Measurements from ENCODE around the gene NEK11.

Gene NEK11

DNA sequence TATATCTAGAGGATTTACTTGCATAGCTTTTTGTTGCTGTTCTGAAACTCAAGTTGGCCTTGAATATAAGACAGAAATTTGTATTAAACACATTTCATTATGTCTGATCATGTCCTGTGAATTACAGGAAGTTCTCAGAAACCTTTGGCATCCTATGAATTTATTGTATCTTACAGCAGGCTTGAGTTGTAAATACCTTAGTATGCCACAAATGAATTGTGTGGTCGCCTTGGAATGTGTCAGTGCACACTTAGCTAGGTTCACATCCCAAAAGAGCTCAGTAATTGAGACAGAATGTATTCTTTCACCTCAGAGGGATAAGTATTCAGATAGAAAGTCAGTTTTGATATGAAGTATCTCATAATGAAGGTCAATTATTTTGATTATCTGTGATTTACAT, 83.4 kb downstream of the NEK11 start:
- peak overlapping the region; percentile 70 for H3K27ac ChIP-seq
- peak; percentile 43 for DNase-seq (ENCODE audit: low read depth, low spot score)

DNA sequence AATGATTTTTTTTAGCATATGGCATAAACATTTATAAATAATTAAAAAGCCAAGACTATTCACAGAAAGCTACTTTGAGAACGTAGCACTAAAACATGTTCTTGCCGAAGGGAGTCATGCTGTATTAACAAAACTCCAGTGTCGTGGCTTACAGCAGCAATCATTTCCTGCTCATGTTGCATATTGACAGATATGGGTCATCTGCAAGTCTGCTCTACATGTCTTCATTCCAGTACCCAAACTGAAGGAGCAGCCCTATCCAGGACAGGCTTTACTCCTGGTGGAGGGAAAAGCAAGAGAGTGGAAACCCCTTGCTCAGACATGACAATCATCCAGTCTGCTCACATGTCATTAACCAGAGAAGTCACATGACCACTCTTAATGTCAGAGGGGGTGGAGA, 87.6 kb downstream of the NEK11 start:
- H3K27ac ChIP-seq = no peak overlapping the region
- DNase-seq (ENCODE audit: low read depth, low spot score) = no peak

DNA sequence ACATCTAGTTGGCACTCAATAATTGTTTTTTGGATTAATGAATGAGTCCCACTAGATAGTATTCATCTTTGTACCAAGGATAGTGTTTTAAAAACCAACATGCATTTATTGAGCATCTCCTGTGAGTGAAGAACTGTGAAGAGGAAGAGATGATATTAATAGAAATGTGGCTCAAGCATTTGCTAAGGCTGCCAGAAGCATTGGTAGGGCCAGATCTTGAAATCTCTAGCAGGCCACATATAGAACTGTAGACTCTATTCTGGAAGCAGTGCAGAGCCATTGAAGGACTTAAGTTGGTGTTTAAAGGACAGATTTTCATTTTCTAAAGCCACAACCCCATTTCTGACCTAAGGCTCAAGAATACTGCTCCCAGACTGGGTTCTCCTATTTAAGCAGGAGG, 99.0 kb downstream of the NEK11 start:
- DNase-seq (ENCODE audit: low read depth, low spot score) = no peak
- no peak overlapping the region for H3K27ac ChIP-seq

DNA sequence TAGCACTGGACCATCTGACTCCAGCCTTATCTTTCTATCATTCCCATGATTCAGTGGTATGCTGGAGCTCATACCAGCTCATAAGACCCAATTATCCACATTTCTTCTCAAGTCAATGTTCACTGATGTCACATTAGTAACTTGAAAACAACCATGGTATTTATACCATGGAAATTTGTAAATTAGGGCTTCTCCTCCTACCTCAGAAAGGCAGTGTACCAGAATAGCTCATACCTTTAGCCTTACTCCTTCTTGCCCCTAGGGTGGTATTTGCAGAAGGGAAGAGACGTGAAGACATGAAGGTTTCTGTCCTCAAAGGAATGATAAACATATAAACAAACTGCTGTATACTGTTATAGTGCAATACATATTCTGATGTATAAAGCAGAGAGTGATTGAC, 114.2 kb downstream of the NEK11 start:
- no peak overlapping the region for H3K27ac ChIP-seq
- DNase-seq (ENCODE audit: low read depth, low spot score) = no peak

DNA sequence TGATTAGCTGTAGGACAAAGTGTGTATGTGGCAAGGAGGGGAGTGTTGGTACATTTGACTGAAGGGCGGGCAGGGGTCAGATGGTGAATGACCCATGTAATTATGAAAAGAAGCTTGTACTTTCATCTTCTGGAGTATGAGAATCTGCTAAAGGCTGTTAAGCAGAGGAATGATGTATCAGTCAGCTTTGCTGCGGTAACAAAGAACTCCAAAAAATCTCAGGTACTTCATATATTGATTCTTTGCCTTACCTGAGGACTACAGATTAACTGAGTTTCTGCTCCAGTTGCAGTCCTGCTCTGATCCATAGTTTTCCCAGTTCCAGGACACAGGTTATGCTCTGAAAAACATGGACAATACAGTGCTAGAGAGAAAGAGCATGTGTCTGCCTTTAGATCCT, 115.1 kb downstream of the NEK11 start:
- no peak for DNase-seq (ENCODE audit: low read depth, low spot score)
- no peak overlapping the region for H3K27ac ChIP-seq

DNA sequence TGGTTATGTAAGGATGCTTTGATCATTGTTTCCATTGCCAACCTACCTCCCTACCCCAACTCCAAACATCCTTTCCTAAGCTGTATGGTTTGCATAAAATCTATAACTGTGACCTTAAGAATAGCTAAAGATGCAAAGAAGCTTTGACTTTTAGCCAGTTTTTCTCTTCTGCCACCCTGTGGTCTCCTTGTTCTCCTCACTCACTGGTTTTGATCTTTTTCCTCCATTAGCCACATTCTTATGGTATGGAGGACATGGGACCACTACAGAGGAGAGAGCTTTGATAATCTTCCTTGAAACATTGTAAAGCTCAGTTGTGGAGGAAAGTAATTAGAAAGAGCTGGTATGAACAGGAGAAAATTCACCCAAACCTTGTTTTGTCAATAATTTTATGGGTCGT, 115.9 kb downstream of the NEK11 start:
- DNase-seq (ENCODE audit: low read depth, low spot score) = no peak
- no peak overlapping the region for H3K27ac ChIP-seq

DNA sequence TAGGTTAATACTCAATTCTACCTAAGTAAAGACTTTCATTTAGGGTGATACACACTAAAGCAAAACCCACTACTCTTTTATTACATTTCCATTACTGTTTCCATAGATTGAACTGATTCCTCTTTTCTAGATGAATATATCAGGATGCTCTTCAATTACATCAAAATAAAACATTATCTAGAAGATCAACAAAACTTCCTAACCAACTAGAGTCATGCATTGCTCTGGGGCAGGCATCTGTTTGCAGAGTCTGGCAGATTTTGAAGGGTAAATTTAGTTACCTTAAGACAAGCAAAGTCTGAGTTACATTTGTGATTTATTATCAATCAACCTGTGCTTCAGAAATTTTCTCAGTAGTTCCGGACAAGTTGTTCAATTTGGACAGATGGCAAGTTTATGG, 117.1 kb downstream of the NEK11 start:
- DNase-seq (ENCODE audit: low read depth, low spot score) = no peak
- H3K27ac ChIP-seq = no peak overlapping the region

DNA sequence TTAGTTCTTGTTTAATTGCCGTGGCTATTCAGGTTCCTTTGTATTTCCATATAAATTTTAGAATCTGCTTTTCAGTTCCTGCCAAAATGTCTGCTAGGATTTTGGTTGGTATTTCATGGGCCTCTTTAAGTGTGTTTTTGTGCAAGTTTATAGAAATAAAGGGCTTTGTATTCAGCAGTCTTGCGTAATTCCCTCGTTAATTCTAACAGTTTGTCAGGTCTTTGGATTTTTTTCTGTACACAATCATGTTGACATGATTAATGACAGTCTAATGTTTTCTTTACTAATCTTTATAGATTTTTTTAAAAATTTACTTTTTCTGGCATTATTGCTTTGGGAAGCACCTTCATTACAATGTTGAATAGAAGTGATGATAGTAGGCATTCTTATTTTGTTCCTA, 120.9 kb downstream of the NEK11 start:
- no peak overlapping the region for H3K27ac ChIP-seq
- no peak for DNase-seq (ENCODE audit: low read depth, low spot score)

DNA sequence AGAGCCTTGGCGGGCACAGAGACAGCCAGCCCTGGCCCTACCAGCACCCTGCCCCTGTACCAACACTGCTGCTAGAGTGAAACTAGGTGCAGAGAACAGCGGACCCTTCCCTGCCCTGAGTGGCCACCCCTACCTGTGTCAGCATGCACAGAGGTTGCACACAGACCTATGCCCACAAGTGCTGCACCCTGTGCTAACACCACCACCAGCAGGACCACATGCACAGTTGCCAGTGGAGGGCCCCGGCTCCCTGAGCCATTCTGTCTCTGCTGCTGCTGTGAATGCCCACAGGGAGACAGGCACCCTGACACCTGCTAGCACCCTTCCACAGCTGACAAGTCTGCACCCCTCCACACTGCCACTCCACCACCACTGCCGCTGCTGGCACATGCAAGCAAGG, 131.8 kb downstream of the NEK11 start:
- H3K27ac ChIP-seq = no peak overlapping the region

DNA sequence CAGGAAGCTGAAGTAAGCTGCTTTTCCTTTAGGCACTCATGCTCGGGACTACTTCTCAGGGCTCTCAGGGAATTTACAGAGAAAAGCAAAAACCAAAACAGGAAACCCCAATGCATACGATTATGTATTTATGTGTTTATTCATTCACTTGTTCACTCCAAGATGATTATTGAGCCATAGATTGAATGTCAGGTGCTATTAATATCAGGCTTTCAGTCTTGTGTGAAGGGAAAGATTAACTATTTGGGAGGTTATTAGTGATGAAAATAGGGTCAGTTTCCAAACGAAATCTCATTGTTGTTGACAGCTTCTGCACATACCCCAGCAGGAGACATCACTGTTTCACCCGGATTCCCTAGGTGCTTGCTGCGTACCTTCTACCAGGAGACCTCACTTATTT, 135.8 kb downstream of the NEK11 start:
- DNase-seq (ENCODE audit: low read depth, low spot score) = no peak
- no peak overlapping the region for H3K27ac ChIP-seq

More for the DNA sequence above, 131.8 kb downstream of the NEK11 start:
- DNase-seq (ENCODE audit: low read depth, low spot score) = no peak

DNA sequence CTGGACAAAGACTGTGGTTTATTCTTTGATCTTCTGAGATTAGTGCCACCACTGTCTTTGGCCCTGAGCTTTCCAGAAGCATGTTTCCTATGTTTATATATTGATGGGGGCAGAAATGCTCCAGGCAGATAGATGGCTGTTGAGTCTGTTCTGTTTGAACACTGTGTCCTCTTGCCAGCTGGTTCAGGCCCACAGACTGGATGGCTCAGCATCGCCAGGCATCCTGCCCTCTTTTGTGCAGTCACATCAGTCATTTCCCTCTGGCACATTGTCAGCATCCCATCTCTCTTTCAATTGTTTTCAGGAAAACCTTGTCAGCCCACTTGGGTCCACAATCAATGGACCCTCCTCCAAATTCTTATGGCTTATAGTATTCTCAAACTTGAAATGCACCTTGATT, 141.2 kb downstream of the NEK11 start:
- DNase-seq (ENCODE audit: low read depth, low spot score) = no peak
- no peak overlapping the region for H3K27ac ChIP-seq

DNA sequence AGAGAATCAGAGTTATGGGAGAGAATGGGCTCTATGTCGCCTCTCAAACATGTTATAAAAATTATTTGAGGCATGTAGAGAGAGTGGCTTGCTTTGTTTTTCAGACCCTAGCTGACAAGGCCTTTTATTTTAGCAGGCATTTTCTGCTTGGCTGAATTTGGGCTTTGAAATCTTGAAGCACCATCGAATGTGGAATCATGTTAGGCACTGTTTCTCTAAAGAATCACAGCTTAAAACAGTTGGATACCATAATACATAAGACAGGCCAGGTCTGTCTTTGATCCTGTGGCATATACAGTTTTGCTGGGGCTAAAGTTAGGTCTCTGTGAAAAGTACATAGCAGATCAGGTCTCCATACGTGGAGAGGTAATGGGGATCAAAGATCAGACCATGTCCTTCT, 142.7 kb downstream of the NEK11 start:
- no peak for DNase-seq (ENCODE audit: low read depth, low spot score)
- no peak overlapping the region for H3K27ac ChIP-seq

DNA sequence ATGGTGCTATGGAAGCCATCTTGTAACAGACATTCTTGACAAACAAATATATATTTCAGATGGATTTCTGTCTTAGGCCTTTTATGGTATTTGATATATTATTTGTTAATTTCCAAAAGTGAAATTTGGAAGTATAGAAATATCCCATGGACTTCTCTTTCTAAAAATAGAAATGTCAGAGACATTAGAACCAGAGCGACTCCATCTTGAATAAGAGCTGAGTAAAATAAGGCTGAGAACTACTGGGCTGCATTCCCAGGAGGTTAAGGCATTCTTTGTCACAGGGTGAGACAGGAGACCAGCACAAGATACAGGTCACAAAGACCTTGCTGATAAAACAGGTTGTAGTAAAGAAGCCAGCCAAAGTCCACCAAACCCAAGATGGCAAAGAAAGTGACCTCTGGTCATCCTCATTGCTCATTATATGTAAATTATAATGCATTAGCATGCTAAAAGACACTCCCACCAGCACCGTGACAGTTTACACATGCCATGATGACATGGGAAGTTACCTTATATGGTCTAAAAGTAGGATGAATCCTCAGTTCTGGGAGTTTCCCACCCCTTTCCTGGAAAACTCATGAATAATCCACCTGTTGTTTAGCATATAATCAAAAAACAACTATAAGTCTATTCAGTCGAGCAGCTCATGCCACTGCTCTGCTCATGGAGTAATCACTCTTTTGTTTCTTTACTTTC, 146.0 kb downstream of the NEK11 start:
- H3K27ac ChIP-seq = no peak overlapping the region
- no peak for DNase-seq (ENCODE audit: low read depth, low spot score)

DNA sequence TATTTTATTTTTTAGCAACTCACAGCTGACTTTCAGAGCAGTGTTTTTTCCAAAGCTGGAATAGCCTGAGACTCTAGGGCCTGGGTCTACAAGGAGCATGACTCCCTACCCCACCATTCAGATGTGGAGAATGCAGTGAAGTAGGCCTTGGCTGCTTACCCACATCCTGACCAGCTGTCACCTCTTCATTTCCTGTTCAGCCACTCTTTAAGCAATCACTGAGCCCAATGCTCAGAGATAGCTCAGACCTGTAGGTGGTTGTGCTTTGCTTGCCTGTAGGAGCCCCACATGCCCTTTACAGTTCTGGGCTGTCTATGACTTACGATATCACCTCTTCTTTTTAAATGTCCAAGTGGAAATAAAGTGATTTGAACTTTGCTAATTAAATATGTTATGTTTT, 148.1 kb downstream of the NEK11 start:
- DNase-seq (ENCODE audit: low read depth, low spot score) = peak; percentile 18

DNA sequence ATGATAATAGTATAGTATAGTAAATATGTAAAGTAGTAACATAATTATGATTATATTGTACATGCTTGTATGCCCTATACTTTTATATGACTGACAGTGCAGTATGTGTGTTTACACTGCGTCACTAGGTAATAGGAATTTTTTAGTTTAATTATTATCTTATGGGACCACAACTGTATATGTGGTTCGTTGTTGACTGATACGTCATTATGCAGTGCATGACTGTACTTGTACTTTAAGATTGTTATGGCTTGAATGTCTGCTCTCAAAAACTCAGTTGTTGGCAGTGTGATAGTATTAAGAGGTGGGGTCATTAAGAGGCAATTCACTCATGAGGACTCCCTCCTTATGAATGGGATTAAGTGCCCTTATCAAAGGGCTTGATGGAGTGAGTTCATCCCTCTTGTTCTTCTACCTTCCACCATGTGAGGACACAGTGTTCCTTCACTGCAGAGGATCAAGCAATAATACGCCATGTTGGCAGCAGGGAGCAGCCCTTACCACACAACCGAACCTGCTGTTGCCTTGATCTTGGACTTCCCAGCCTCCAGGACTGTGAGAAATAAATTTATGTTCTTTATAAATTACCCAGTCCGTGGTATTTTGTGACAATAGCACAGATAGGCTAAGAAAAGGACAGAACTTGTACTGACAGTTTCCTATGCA, 152.2 kb downstream of the NEK11 start:
- no peak overlapping the region for H3K27ac ChIP-seq
- DNase-seq (ENCODE audit: low read depth, low spot score) = peak; percentile 18

More for the DNA sequence above, 148.1 kb downstream of the NEK11 start:
- H3K27ac ChIP-seq = no peak overlapping the region

DNA sequence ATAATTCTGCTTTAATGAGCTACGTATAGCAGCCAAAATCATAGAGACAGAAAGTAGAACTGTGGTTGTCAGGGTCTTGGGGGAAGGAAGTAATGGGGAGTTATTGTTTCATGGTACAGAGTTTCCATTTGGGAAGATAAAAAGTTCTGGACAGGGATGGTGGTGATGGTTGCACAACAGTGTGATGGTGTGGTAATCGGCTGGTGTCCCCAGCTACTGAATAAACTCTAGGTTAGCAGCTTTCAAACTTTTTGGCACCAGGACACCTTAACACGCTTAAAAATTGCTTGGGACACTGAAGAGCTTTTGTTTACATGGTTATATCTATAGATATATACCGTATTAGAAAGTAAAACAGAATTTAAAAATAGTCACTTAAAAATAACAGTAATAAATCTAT, 166.0 kb downstream of the NEK11 start:
- no peak for DNase-seq (ENCODE audit: low read depth, low spot score)

DNA sequence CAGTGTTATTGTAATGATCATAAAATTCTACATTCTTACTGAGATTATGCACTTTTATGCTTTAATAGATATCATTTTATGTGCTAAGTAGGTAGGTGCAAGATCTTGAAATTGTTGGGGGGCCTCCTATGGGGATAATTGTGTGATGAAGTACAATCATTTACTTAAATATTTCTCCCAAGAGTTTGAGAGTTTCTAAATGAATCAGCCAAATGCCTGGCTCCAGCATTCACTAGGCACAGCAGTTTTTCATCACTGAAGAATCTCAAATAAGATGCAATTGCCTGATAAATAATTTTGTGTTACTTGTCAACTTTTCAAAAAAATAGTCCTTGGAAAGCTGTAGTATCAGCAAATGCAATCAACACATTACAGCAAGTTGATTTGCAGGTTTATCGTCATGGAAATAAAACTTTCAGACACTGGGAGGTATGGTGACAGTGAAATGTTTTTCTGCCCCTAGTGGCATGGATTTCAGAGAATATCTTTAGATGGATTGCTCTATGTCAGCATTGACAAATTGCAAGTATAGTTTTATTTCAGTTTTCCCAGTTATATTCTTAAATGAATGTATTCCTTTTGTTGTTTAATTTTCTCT, 167.1 kb downstream of the NEK11 start:
- DNase-seq (ENCODE audit: low read depth, low spot score) = no peak
- no peak overlapping the region for H3K27ac ChIP-seq

More for the DNA sequence above, 166.0 kb downstream of the NEK11 start:
- no peak overlapping the region for H3K27ac ChIP-seq

DNA sequence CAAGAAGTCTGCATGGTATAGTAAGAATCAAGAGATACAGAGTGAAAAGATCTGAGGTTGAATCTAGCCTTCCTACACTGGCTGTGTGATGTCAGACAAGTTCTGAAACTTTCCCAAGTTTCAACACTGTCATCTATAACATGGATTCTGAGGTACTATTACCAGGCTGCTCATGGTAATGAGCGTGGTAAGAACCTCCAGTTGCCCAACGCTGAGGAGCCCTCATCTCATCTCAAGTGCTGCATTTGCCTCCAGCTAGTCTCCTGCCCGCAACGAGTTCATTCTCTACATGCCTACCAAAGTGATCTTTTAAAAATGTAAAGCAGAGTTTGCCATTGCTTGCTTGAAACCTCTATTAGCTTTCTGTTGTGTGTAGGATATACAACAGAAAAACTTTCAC, 168.1 kb downstream of the NEK11 start:
- DNase-seq (ENCODE audit: low read depth, low spot score) = no peak
- H3K27ac ChIP-seq = no peak overlapping the region

DNA sequence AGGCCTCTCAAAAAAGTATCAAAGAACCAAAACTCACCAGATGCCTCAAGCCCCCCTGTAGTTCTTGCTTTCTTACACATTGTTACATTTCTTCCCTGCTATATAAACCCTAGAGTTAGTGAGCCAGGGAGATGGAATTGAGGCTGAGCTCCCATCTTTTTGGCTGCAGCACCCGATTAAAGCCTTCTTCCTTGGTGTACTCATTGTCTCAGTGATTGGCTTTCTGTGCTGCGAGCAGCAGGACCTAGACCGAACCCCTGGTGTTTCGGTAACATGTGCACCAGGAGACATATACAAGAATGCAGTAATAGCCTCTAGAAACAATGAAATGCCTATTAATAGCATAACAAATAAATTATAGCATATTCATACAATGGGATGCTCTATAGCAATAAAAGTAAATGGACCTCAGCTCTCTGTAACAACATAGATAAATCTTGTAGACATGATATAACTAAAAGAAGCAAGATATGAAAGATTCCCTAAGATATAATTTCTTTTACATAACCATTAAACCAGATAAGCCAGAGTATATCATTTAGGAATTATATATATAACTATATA, 174.0 kb downstream of the NEK11 start:
- DNase-seq (ENCODE audit: low read depth, low spot score) = no peak
- H3K27ac ChIP-seq = no peak overlapping the region

DNA sequence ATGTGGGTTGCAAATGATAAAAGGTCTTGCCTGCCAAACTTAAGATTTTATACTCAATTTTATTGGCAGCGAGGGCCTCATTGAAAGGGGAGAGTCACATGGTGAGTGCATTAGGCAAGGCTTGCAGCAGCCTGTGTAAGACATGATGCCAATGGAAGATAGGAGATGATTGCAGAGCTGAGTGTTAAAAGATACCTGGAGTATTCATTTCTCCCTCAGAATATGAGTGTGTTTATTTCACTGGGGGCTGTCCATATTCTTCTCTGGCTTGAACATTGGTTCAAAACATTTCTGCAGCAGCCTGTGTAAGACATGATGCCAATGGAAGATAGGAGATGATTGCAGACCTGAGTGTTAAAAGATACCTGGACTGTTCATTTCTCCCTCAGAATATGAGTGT, 189.7 kb downstream of the NEK11 start:
- no peak for DNase-seq (ENCODE audit: low read depth, low spot score)
- peak overlapping the region; percentile 75 for H3K27ac ChIP-seq

DNA sequence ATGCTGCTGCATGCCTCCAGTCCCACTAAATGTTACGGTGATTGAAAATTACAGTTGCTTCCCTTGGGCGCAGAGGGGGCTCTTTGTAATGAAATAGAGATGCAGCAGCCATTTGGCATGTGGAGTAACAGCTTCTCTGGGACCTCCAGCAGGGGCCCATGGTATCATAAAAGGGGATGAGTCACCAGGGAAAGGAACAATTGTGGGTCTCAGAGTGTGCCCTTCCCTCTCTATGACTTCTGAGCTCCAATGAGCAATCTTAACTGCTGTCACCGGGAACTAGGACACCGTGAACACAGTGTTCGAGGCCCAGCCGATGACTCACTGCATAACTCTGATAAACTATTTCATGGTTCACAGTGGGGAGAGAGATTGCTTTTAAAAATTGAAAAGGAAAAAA, 190.1 kb downstream of the NEK11 start:
- peak; percentile 29 for DNase-seq (ENCODE audit: low read depth, low spot score)
- peak overlapping the region; percentile 75 for H3K27ac ChIP-seq
